ENCODE results near the gene SYTL2.
"Not testable (repeated sequence)": the region's sequence is repeated elsewhere in the genome, so short reads cannot be mapped to it uniquely, and the experiment has no call there.

SYTL2 gene, protein sequence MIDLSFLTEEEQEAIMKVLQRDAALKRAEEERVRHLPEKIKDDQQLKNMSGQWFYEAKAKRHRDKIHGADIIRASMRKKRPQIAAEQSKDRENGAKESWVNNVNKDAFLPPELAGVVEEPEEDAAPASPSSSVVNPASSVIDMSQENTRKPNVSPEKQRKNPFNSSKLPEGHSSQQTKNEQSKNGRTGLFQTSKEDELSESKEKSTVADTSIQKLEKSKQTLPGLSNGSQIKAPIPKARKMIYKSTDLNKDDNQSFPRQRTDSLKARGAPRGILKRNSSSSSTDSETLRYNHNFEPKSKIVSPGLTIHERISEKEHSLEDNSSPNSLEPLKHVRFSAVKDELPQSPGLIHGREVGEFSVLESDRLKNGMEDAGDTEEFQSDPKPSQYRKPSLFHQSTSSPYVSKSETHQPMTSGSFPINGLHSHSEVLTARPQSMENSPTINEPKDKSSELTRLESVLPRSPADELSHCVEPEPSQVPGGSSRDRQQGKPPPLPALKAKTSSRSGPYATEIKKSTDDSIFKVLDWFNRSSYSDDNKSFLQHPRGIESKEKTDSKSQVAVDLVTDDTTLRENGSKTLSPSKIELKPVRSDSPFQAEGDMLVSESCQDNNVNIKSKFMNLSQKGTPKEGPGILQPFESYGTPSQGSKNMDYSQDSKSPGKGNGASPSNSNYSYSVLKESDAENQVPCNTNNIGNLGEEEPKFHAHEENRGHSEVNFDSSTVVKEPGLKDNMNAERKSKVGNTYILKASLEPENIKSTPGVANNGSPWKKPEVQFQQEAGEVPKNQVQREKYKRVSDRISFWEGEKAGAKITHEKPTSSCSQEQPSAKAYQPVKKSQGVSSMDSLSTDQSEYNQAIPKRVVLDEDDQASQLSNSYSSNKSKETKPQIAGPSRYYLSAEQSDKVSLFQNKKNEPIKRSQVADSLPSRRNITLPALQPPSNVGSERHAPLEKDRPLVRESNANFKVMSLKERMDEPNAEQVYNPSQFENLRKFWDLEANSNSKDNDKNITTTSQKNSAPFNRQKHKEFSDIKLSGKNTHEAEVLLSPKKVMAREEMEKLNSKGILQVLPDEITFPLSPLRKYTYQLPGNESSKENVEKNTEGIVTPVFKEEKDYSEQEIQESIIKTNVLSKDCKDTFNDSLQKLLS (N-terminal part only)

DNA sequence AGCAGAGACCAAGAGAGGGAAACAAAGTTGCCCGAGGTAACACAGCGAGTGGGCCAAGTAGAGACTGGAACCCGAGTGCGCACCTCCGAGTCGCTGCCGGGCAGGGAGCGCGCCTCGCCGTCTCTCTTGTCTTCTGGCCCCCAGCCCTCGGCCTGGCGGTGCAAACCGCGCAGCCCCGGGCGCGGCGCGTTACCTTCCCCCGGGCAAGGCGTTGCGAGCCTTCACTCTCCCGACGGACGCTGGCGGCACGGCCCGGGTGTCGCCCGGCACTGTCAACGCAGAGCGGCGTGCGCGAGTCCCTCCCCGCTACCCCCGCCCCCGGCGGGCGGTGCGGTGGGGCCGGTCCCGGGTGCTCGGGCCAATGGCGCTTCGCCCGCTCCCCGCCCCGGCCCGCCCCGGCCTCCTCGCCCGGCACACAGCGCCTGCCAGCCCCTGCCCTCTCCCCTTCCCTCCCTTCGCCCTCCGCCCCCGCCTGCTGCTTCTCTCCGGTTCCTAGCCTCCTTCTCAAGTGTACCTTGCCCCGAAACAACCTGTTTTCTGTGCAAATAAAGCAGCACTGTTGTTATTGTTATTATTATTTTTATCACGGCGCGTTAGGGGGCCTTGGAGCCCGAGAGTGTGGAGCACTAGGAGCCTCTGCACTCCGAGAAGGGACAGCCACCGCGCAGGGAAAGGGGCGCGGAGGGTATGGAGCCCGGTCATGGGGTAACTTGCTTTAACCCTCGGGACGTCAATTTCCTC, at the start of gene SYTL2:
SYTL2 (minus strand) TSS at position 271 of the 741 bp plus-strand sequence. CDS start 53,416 bp downstream, outside the sequence.
- DNase-seq: peak; percentile 86

DNA sequence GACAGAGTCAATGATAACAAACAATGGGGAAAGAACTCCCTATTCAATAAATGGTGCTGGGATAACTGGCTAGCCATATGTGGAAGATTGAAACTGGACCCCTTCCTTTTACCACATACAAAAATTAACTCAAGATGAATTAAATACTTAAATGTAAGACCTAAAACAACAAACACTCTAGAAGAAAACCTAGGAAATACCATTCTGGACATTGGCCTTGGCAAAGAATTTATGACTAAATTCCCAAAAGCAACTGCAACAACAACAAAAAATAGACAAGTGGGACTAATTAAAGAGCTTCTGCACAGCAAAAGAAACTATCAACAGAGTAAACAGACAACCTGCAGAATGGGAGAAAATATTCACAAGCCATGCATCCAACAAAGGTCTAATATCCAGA, 48.6 kb upstream of the SYTL2 start:
- DNase-seq: not testable (repeated sequence)

DNA sequence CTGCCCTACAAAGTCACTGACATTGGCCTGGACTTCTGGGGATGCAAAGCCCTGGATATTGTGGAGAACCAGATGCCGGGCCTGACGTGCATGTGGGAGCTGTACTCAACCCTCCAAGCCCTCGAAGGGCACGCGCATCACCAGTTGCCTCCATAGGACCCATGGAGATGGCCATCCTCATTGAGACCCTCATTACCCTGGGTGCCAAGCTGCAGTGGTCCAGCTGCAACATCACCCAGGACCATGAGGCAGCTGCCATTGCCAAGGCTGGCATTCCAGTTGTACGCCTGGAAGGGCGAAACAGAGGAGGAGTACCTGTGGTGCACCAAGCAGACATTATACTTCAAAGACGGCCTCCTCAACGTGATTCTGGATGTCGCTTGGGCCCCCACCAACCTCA, 46.2 kb upstream of the SYTL2 start:
- DNase-seq: no peak

DNA sequence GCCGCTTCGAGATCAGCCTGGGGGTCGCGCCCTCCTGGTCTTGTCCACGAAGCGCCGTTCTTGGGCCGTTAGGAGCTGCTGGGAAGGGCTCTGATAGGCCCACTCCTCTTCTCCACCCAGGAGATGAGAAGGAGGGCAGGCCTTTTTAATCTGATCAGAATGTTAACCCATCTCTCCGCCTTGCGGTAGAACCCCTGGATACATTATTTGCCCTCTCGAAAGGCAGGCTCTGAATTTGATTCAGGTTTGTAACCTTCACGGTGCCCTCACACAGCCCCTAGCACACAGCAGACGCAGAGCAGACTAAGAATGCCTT, 44.4 kb upstream of the SYTL2 start, which contains the start of gene CCDC83:
CCDC83 (plus strand) TSS at position 43 of the 316 bp plus-strand sequence. CDS start 9,741 bp downstream, outside the sequence.
- DNase-seq: no peak

DNA sequence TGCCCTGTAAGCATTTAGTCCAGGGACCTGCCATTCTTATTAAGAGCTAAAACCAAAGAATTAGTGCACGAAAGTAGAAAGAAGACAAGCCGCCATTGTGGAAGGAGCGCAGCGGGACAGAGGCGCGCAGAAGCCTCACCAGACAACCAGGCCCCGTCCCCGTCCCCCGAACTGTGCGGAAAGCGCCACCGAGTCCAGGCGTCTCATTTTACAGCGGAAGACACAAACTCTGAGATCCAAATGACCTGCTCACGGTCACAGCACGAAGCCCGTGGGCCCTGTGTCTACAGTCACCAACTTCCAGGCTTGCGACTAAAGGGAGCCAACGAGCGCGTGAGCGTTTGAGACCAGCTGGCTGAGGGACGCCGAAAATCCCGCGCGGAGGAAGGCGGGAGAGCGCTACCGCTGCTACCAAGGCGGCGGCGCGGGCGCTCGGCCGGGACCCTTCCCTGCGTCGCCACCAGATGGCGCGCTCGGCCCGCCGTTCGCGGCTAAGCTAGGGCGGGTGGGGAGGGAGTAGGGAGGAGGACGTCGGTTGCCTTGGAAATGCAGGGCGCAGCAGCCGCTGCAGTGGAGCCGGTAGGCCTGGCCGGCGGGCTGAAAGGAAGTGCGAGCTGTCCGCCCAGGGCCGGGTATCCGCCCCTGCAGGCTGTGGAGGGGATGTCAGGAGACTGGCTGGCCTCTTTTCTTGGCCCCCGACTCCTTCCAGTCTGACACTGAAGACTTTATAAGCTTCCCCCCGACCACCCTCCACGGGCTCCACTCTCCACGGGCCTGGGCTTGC, 43.8 kb upstream of the SYTL2 start:
- peak; percentile 92 for DNase-seq

DNA sequence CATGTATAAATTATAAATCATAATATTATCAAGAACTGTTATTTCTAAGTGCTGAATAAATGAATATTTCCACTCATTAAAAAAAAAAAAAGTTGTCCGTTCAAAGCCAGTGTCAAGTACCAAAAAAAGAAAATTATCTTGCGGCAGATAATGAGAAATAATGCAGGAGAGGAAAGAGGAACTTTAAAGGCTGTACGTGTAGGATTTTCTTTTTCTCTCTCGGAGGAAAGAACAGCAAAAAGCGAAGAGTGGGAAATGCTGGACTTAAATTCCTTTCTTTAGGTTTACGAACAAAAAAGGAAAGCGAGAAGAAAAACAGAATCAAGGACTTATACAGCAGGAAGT, 43.2 kb upstream of the SYTL2 start:
- DNase-seq: no peak

DNA sequence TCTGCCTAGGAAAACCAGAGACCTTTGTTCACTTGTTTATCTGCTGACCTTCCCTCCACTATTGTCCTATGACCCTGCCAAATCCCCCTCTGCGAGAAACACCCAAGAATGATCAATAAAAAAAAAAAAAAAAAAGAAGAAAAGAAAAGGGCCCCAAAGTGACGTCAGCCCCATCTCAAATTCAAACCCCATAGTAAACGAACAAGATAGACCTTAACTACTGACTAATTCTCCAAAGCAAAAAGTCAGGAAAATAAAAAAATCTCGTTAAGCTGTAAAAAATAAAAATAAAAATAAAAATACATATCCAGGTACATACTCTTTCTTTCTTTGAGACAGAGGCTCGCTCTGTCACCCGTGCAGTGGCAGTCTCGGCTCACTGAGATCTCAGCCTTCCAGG, 42.6 kb upstream of the SYTL2 start:
- not testable (repeated sequence) for DNase-seq

DNA sequence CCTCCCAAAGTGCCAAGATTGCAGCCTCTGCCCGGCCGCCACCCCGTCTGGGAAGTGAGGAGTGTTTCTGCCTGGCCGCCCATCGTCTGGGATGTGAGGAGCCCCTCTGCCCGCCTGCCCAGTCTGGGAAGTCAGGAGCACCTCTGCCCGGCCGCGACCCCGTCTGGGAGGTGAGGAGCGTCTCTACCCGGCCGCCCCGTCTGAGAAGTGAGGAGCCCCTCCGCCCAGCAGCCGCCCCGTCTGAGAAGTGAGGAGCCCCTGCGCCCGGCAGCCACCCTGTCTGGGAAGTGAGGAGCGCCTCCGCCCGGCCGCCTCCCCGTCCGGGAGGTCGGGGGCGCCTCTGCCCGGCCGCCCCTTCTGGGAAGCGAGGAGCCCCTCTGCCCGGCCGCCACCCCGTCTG, 41.8 kb upstream of the SYTL2 start:
- not testable (repeated sequence) for DNase-seq

DNA sequence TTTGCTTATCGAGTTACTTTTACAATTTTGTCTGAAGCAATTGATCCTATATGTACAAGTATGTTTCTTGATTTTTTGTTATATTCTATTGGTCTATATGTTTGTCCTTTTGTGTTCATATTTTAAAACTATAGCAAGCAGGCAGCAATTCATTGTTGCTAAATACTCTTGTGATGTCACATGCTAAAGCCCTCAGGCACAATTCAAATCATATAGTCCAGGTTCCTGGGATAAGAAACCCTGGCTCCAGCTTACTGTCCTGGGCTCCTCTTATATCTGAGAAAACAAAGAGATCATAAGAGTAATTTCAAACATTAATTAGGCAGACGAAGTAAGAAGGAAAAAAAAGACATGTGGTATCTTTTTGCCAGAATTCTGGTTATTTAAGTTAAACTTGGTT, 37.6 kb upstream of the SYTL2 start:
- no peak for DNase-seq

DNA sequence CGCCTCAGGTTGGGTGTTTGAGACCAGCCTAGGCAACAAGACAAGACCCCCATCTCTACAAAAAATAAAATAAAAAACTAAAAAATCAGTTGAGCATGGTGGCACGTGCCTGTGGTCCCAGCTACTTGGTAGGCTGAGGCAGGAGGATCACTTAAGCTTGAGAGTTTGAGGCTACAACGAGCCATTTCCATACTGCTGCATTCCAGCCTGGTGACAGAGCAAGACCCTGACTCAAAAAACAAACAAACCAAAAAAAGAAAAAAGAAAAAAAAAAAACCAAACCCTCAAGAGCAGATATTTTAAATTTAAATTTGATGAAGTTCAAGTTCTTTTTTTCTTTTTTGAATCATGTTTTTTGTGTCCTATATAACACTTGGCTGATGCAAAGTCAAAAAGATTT, 37.1 kb upstream of the SYTL2 start:
- DNase-seq: no peak

DNA sequence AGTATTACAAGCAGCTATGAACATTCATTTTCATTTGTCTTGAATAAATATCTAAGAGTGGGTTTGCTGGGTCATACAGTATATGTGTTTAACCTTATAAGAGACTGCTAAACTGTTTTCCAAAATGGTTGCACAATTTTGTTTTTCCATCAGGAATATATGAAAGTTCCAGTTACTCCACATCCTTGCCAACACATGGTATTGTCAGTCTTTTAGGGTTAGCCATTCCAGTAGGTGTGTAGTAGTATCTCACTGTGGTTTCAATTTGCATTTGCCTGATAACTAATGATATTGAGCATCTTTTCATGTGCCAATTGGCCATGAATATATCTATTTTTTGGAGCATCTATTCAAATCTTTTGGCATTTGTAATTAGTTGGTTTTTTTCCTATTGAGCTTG, 36.5 kb upstream of the SYTL2 start:
- no peak for DNase-seq

DNA sequence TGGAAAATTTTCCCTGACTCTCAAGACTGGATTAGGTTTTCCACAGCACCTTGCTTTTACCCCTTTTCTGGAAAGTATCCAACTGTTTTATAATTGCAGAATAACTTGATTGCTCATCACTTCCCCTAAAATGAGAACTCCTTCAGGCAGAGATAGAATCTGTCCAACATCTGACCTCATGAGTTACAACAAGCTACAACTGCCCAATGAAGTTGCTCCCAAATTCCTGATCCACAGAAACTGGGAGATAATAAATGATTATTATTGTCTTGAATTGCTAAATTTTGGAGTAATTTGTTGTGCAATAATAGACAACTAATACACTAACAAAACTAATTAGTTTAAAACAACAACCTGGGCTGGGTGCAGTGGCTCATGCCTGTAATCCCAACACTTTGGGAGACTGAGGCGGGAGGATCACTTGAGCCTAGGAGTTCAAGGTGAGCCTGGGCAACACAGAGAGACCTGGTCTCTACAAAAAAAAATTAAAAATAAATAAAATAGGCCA, 34.2 kb upstream of the SYTL2 start:
- DNase-seq: no peak

DNA sequence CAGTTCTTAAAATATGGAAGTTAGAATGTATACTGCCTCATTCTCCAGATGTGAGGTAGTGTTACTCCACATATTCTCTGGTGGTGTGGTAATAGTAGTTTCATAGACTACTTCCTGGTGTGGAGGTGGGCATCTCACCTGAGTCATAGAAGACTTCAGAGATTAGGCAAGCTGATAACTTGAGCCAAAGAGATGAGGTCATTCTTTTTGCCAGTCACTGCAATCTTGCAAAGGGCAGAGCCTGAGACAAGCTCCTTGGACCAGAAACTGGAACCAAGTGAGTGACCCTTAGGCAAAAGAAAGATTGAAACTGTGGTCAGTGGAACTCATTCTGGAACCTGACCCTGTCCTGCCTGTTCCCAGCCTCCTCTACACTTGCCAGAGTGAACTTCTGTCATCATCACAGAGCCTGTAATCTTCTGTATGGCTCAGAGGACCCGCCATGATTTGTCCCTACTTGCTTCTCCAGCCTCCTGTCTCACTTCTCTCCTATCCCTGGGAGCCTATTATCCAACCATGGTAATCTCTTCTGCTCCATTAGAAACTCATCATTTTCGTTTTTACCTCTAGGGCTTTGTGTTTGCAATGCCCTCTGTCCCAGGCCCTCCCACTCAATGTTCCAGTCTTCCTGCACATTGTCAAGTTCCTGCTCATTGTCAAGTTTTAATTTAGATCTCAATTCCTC, 33.6 kb upstream of the SYTL2 start:
- DNase-seq: no peak

DNA sequence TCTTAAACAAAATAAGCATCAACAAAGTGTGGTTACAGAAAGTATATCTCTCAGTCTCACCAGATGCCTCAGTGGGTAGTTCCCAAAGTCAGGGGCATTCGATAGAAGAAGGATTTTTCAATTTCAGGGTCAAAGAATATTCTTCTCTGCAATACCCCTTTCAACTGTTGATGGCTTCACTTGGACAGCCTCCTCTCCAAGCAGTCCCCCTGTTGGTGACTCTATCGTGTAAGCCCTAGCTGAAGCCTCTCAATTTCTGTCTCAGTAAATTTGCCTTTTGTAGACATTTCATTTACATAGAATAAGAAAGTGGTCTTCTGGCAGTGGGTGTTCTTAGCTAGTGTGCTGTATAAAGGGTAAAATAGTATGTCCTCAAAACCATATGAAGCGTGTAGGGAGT, 33.0 kb upstream of the SYTL2 start:
- no peak for DNase-seq

DNA sequence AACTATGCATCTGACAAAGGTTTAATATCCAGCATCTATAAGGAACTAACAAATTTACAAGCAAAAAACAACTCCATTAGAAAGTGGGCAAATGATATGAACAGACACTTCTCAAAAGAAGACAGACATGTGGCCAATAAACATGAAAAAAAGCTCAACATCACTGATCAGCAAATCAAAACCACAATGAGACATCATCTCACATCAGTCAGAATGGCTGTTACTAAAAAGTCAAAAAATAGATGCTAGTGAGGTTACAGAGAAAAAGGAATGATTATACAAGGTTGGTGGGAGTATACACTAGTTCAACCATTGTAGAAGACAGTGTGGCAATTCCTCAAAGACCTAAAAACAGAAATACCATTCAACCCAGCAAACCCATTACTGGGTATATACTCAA, 30.0 kb upstream of the SYTL2 start:
- not testable (repeated sequence) for DNase-seq

DNA sequence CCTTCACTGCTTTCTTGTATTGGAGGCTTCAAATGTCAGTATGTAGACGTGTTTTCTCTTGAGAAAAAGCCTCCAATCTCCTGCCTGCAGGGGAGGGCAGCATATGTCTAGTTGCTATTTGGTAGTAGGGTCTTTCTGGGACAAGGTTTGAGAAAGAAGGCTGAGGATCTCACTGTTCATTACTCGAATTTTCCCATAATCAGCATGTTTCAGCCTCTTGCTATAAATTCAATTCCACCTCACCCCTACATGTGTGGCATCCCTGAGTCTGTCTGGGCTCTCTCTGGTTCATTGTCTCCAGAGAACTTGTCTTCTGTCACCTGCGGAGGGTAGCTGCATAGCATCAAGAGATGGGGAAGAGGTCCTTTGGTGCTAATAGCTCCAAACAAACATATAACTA, 24.8 kb upstream of the SYTL2 start:
- DNase-seq: no peak

DNA sequence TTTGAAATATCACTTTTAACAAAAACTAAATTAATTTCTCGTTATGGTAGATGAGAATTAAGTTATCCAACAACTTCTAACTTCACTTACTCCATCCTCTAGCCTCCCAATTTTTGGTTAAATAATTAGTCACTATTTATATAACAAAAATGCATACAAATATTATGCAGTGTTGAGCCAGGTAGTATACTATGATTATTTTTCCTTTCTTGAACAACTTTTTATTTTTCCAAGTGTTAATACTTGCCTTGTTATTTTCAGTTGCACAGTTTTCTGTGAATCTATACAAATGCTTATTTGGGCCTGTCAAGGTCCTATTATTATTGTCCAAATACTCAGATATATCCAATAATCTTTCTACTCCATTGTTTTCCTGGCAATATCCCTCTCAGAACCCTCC, 24.3 kb upstream of the SYTL2 start:
- no peak for DNase-seq

DNA sequence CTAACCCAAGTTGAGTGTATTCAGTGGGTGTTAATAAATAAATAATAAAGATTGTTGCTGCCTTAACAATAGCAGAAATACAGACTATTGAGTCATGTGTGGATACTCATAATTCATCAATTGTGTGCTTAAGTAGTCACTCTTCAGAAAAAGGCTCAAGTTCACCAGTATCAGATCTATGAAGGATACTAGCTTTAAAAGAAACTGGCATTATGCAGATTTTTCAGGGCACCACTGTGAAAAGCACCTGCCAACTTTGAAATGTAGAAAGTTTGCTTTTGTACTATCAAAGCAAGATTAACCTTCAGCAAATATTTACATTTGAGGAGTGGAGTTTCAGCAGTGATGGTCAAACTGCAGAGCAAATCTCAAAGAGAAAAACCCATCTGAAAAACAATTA, 20.1 kb upstream of the SYTL2 start:
- no peak for DNase-seq

DNA sequence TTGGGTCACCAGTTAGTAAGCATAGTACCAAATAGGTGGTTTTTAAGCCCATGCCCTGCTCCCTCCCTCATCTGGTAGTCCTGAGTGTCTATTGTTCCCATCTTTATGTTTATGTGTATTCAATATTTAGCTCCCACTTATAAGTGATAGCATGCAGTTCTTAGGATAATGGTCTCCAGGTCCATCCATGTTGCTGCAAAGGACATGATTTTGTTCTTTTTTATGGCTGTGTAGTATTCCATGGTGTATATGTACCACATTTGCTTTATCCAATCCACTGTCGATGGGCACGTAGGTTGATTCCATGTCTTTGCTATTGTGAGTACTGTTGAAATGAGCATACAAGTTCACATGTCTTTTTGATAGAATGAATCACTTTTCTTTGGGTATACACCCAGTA, 18.2 kb upstream of the SYTL2 start:
- DNase-seq: no peak

DNA sequence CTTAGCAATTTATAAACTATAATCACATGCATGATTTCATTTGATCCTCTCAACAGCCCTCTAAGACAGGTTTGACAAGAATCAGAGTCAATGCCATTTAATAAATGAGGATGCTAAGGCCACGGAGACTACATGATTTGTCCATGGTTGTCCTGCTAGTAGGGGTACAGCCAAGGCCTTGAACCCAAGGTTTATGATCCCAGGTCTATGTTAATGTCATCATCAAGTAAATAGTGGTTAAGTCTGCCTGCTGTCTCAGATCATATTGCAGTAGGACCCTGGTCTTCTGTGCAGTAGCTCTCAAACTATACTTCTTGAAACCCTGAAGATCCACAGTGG, 17.7 kb upstream of the SYTL2 start:
- no peak for DNase-seq

Data from 8988T (cell line).